Mononuclear cell (primary cell): Measurements from ENCODE around the gene TNRC18. TPM values are rescaled to one million over a fixed set of nuclear protein-coding genes. Genes with fewer than 3 reads are reported as not detected.
"Not testable (repeated sequence)": the region's sequence is repeated elsewhere in the genome, so short reads cannot be mapped to it uniquely, and the experiment has no call there.

Experiments used
- H3K27me3 ChIP-seq: 2 replicates; pipeline ENCODE4 v1.6.0; 2011; ENCODE audit warnings: low read length, control low read depth; ENCODE audit not compliant: insufficient read depth
- H3K4me1 ChIP-seq: 2 replicates; pipeline ENCODE4 v1.5.1; 2011; ENCODE audit warnings: mild to moderate bottlenecking, low read length, control low read depth; ENCODE audit not compliant: insufficient read depth
- H3K4me3 ChIP-seq: 2 replicates; pipeline ENCODE4 v1.5.1; 2011; ENCODE audit warnings: mild to moderate bottlenecking, low read length, moderate library complexity
- H3K9me3 ChIP-seq: 2 replicates; pipeline ENCODE4 v1.5.1; 2011; ENCODE audit warnings: low read depth, mild to moderate bottlenecking, control low read depth, low read length
- total RNA-seq: library from RNA; depleted of rRNA; stranded (reverse); fragments of >200 nt; gene quantifications from one replicate; pipeline ENCODE4 v1.2.3, GENCODE V29; 2012

TNRC18 gene
- total RNA-seq, 1 donor = 42.4 TPM

DNA sequence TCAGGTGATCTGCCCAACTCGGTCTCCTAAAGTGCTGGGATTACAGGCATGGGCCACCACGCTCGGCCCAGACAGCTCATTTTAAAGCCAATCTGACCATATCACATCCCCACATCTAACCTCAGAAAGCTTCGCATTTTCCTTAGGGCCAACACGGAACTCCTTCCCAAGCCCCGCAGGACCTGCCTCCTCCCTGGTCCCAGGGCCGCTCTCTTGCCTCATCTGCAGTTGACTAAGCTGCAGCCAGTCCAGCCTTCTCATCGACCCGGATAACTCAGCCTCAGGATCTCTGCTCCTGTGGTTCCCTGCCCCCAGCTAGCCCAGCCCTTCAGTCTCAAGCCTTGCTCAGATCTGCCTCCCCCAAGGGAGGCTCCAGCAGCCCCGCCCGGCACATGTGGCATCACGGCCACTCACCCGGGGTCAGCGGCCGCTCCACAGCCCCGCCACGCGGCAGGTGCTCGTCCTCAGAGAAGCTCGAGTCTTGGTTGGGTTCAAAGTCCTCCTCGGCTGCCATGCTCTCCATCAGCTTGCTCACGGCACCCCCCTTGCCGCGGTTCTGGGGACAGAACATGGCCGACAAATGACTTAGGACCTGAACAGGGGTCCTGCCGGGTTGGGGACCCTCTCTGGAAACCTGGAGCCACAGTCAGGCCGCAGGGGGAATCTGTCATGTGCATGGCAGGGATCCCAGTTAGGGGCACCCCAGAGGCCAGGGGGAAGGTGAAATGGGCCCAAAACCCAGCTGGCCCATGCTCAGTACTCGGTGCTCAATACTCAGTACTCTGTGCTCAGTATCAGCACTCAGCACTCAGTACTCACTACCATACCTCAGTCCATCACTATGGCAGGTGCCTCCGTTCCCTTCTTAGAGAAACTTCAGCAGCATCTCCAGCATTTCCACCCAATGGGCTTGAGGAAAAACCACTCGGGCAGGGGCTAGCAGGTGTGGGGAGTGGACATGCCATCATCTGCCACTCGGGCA, 99.5 kb downstream of the TNRC18 start:
- not testable (repeated sequence) for H3K4me1 ChIP-seq, H3K9me3 ChIP-seq, H3K27me3 ChIP-seq, H3K4me3 ChIP-seq

GRCh38 chr7:5322621-5323410, 100.8 kb downstream of the TNRC18 start:
- Histone ChIP-seq H3K27me3 (no peaks in the 10 kb centered on the region), H3K4me1 (no peaks in the 10 kb centered on the region), H3K4me3 (no peak overlapping the region), H3K9me3 (no peaks in the 10 kb centered on the region)

DNA sequence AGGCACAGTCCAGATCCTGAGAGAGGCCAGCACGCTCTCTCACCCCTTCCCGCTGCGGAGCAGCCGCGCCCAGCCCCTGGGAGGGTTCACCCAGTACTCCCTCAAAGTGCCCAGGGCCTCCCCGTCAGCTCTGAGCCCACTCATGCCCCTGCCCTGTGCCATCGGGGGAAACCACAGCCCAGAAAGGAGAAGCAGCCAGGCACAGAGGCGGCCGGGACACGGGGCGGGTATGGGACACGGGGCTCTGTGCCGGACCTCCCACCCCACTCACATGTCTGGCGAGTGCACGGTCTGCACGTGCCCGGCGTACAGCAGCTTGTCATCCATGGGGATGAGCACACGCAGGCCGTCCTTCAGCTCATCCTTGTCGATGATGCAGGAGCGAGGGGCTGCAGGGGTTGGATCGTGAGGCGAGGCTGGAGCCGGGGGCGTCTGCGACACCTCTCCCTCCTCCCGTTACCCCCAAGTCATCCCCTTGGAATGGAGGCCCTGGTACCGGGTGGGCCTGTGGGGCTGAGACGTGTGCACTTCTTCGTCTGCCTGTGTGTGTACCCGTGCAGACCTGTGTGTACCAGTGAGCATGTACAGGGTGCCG, 102.7 kb downstream of the TNRC18 start:
- Histone ChIP-seq H3K4me1 (no peaks in the 10 kb centered on the region), H3K4me3 (no peak overlapping the region), H3K9me3 (no peaks in the 10 kb centered on the region), H3K27me3 (no peaks in the 10 kb centered on the region)

- no peaks in the 10 kb centered on the region for H3K4me1 ChIP-seq
- no peaks in the 10 kb centered on the region for H3K9me3 ChIP-seq
- no peak overlapping the region for H3K4me3 ChIP-seq
- no peaks in the 10 kb centered on the region for H3K27me3 ChIP-seq
Measured at GRCh38 chr7:5320391-5320790, 103.2 kb downstream of the TNRC18 start.

GRCh38 chr7:5318613-5319012, 105.0 kb downstream of the TNRC18 start:
- H3K9me3 ChIP-seq, H3K4me1 ChIP-seq, H3K4me3 ChIP-seq, H3K27me3 ChIP-seq: not testable (repeated sequence)

GRCh38 chr7:5315761-5316160, 107.9 kb downstream of the TNRC18 start:
- H3K27me3 ChIP-seq = no peaks in the 10 kb centered on the region
- no peaks in the 10 kb centered on the region for H3K4me1 ChIP-seq
- H3K9me3 ChIP-seq = no peaks in the 10 kb centered on the region
- no peak overlapping the region for H3K4me3 ChIP-seq

DNA sequence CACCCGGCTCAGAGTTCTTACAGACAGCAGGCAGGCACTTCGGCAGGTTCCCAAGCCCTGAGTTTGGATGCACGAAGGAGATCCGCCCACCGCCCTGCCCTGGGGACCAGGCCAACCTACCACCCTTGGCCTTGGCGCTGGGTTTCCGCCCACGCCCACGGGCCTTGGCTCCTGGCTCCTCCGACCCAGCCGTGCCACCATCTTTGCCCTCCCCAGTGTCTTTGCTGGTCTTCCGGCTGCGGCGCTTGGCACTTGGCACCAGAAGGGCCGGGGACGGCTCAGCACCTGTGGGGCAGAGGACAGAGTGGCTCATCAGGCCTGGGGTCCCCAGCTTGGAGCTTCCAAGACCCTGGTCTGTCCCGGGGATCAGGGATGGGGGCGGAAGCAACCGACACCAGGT, 108.8 kb downstream of the TNRC18 start:
- Histone ChIP-seq H3K4me1 (no peaks in the 10 kb centered on the region), H3K27me3 (no peaks in the 10 kb centered on the region), H3K9me3 (no peaks in the 10 kb centered on the region), H3K4me3 (no peak overlapping the region)

GRCh38 chr7:5313076-5313885, 110.4 kb downstream of the TNRC18 start:
- not testable (repeated sequence) for H3K27me3 ChIP-seq, H3K4me3 ChIP-seq, H3K9me3 ChIP-seq, H3K4me1 ChIP-seq

- H3K4me3 ChIP-seq, H3K9me3 ChIP-seq, H3K4me1 ChIP-seq: not testable (repeated sequence)
Measured at GRCh38 chr7:5312276-5313070, 111.2 kb downstream of the TNRC18 start.

GRCh38 chr7:5310822-5311405, 112.7 kb downstream of the TNRC18 start:
- H3K9me3 ChIP-seq = no peaks in the 10 kb centered on the region
- H3K27me3 ChIP-seq = no peaks in the 10 kb centered on the region

More at GRCh38 chr7:5312276-5313070, 111.2 kb downstream of the TNRC18 start:
- H3K27me3 ChIP-seq = not testable (repeated sequence)

DNA sequence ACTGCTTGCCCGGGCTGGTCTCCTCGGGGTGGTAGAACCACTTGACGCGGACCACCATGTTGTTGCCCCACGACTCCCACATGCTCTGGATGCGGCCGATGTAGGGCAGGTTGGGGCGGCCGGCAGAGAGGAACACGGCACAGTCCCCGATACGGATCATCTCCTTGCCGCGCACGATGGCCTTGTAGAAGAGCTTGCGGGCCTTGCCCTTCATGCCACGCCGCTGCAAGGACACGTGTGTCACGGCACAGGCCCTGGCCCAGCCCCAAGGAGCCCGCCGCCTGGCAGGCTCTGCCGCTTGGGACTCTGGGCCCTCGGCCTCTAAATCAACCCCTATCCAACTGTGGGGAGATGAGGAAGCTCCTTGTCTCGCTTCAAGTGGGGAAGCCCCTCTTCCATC, 114.5 kb downstream of the TNRC18 start:
- no peaks in the 10 kb centered on the region for H3K27me3 ChIP-seq
- no peak overlapping the region for H3K4me3 ChIP-seq
- no peaks in the 10 kb centered on the region for H3K9me3 ChIP-seq
- no peaks in the 10 kb centered on the region for H3K4me1 ChIP-seq

More at GRCh38 chr7:5310822-5311405, 112.7 kb downstream of the TNRC18 start:
- H3K4me1 ChIP-seq = no peaks in the 10 kb centered on the region
- no peak overlapping the region for H3K4me3 ChIP-seq

- not testable (repeated sequence) for H3K27me3 ChIP-seq, H3K4me1 ChIP-seq, H3K9me3 ChIP-seq, H3K4me3 ChIP-seq
Measured at GRCh38 chr7:5307221-5308142, 116.2 kb downstream of the TNRC18 start.

DNA sequence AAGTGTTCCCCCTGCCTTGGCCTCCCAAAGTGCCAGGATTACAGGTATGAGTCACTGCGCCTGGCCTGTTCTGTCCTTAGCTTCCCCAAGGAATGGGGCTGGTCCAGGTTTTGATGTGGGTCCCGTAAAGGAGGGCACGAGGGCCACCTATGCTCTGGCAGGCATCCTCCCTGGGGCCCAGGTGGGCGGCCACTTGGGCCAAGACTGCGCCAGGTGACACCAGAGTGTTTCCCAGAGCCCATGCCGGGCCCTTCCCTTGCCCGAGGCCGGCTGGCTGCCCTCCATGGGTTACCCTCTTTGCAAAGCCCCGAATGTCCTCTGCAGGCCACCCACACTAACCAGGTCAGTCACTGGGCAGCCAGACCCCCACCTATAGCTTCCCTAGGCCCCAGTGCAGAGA, 118.6 kb downstream of the TNRC18 start:
- H3K4me1 ChIP-seq, H3K4me3 ChIP-seq, H3K9me3 ChIP-seq, H3K27me3 ChIP-seq: not testable (repeated sequence)
